AG09319 (cell line): Measurements from ENCODE around the gene PERM1.
"Not testable (repeated sequence)": the region's sequence is repeated elsewhere in the genome, so short reads cannot be mapped to it uniquely, and the experiment has no call there.

Experiments used
- DNase-seq: peaks from one replicate; pipeline ENCODE4 v3.0.0-alpha.2; 2010; ENCODE audit warnings: low read depth; ENCODE audit errors: extremely low read depth
- TF ChIP-seq, protein P1 (sequence below): IDR thresholded peaks from 2 replicates; pipeline ENCODE4 v1.5.1; 2011; ENCODE audit warnings: low read depth, mild to moderate bottlenecking, inconsistent platforms, low read length, moderate library complexity

Gene PERM1

DNA sequence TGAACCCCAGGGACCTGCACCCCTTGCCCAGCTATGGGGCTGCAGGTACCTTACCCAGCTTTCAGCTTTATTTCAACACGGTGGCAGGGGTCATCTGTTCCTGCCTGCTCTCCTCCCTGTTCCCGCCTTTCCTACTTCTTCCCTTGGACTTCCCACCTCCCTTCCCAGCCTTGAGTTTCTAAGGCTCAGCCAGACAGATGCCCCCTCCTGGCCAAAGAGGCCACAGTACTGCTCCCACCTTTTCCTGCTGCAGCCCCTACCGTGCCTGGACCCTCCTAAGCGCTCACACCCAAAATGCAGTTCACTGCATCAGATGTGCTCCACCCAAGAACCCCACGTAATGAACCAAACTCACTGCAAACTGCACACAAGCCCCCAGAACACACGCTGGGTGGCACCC is 30.5 kb downstream of the PERM1 start:
- TF ChIP-seq, protein P1, sequence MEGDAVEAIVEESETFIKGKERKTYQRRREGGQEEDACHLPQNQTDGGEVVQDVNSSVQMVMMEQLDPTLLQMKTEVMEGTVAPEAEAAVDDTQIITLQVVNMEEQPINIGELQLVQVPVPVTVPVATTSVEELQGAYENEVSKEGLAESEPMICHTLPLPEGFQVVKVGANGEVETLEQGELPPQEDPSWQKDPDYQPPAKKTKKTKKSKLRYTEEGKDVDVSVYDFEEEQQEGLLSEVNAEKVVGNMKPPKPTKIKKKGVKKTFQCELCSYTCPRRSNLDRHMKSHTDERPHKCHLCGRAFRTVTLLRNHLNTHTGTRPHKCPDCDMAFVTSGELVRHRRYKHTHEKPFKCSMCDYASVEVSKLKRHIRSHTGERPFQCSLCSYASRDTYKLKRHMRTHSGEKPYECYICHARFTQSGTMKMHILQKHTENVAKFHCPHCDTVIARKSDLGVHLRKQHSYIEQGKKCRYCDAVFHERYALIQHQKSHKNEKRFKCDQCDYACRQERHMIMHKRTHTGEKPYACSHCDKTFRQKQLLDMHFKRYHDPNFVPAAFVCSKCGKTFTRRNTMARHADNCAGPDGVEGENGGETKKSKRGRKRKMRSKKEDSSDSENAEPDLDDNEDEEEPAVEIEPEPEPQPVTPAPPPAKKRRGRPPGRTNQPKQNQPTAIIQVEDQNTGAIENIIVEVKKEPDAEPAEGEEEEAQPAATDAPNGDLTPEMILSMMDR = peak; percentile 33
- no peak for DNase-seq

DNA sequence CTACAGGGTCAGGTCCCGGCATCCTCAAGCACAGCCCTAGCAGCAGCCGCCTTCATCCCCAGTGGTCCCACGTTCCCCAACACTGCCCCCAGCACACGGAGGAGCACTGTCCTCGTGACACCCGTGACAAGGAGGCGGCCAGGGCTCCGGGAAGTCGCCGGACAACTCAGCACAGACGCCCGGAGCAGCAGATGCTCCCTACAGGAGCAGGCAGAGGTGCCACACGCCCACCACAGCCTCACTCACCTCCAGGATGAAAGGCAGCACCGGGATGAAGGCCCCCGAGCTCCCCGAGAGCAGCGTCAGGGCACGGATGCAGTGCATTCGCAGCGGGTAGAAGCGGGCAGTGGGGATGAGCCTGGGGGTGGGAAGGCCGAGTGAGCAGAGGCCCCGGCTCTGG is 31.0 kb downstream of the PERM1 start:
- TF ChIP-seq, protein P1 = no peak
- DNase-seq = no peak

DNA sequence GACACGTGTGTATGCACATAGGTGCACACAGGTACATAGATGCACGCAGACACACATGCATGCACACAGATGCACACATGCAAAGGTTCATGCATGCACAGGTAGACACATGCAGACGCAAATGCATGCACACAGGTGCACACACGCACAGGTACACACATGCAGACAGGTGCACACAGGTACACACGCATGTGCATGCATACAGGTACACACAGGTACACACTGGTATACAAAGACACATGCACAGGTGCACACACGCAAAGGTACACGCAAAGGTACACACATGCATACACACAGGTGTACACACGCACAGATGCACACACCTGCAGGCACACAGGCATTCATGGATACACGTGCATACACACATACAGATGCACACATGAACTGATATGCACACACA is 31.6 kb downstream of the PERM1 start:
- DNase-seq = no peak
- TF ChIP-seq, protein P1 = no peak

DNA sequence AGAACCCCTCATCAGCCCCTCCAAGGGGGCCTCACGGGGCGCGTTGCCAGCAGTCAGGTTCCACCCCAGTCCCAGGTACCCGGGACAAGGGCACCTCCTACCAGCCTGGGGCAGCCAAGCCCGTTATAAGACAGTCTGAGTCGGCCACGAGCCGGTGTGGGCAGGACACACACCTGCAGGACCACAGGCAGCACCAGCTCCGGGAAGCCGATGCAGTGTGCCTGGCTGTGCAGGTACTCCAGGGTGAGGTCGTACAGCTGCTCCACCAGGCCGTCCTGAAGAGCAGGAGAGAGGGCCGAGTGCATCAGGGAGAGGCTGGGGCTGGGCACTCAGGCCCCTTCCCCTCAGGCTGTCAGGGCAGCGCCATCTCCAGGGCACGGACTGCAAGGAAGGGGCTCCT is 33.9 kb downstream of the PERM1 start:
- TF ChIP-seq, protein P1 = no peak
- DNase-seq = no peak

DNA sequence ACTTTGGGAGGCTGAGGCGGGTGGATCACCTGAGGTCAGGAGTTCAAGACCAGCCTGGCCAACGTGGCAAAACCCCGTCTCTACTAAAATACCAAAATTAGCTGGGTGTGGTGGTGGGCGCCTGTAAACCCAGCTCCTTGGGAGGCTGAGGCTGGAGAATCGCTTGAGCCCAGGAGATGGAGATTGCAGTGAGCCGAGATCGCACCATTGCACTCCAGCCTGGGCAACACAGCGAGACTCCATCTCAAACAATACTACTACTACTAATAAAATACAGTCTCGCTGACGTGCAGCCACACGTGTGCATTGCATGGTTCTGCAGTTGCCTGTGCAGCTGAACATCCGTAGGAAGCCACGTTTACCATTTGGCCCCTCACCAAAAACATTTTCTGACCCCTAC is 35.1 kb downstream of the PERM1 start:
- DNase-seq = not testable (repeated sequence)

DNA sequence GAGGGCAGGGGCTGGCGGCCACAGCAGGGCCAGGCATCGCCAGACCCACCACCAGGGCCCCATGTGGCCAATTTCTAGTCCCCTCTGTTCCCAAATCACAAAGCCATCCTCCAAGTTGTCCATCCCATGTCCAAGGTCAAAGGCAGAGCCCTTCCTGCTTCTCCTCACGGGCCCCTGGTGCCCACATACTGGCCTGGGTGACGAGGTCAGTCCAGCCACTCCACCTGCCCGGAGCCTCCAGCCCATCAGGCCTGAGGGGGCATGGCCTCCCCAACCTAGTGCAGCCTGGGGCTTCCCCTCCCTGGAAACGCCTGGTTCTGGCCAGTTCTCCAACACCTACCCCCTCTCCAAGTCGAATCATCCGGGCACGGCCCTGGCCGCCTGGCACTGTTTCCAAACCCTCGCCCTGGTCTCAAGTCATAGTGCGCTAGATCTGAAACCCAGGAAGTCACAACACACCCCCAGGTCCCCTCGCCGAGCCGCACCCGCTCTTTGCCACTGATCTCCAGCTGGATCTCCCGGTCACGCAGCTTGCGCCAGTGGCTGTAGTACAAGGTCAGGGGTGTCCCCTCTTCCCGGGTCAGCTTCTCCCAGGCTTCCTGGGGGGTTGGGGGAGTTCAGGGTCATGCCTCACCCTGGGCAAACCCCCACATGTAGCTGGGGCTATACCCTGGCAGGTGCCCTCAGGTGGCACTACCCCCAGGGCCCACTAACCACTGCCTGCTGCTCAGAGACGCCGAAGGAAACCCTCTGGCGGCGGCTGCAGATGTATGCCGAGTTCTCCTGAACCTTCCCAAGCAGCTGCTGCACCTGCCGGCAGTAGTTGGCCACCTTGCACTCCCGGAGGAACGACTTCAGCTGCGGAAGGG is 36.0 kb downstream of the PERM1 start:
- TF ChIP-seq, protein P1 = no peak
- no peak for DNase-seq

DNA sequence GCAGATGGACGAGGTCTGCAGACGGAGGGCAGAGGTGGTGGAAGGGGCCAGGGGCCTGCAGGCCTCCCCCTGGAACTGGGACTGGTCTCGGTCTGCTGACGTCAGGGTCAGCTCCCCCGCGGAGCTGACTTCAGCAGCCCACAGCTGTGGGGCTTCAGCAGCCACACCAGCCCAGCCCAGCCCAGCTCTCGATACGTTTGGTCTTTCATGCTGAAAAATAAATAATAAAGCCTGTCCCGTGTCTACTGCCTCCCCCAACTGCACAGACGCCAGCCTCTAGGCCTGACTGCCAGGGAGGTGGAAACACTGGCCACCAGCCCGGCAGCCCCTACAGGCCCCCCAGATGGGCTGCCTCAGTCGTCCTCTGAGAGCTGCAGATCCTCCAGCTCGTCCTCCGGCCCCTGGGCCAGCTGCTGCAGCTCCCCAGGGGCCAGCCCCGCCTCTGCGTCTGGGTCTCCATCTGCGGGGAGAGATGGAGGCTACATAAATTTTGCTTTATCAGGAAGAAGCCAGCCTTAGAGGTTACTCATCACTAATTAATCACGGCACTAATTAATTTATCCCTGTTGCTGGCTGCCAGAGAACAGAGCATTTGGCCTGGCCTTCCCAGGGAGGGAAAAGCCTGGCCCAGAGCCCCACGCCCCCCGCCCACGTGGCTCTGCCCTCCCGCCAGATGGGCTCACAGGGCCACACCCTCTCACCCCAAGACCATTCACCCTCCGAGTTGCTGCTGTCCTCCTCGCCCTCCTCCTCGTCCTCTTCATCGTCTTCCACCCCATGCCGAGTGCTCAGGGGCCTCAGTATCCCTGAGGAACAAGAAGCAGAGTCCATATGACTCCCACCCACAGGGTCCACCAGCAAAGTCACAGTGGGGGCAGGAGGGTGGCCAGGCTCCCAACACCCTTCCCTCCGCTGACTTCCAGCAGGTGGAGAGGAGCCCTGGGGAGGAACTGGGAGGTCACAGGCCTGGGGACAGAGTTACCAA is 37.3 kb downstream of the PERM1 start:
- DNase-seq = no peak
- TF ChIP-seq, protein P1 = no peak
